Activated CD4-positive, alpha-beta T cell treated with anti-CD3 and anti-CD28 coated beads, Interleukin-2, amount 50 U/mL, for 16 hours (primary cell): ENCODE results near the gene ZNF862.

Source experiments
- DNase-seq: peaks from one replicate; pipeline ENCODE4 v3.0.0-alpha.2; 2020

Gene ZNF862

GRCh38 chr7:149846436-149847046, 8.4 kb downstream of the ZNF862 start:
- DNase-seq, result no peak

GRCh38 chr7:149849174-149849573, 11.0 kb downstream of the ZNF862 start:
- no peak for DNase-seq

GRCh38 chr7:149850007-149850594, 11.9 kb downstream of the ZNF862 start:
- DNase-seq, result no peak

- DNase-seq, result no peak
Measured at GRCh38 chr7:149850716-149851115, 12.5 kb downstream of the ZNF862 start.

- DNase-seq, result no peak
Measured at GRCh38 chr7:149851449-149851848, 13.3 kb downstream of the ZNF862 start.

GRCh38 chr7:149853157-149853556, 15.0 kb downstream of the ZNF862 start:
- DNase-seq, result no peak

- no peak for DNase-seq
Measured at GRCh38 chr7:149854611-149855360, 16.6 kb downstream of the ZNF862 start.

- DNase-seq, result no peak
Measured at GRCh38 chr7:149855361-149856305, 17.5 kb downstream of the ZNF862 start.

GRCh38 chr7:149856583-149856982, 18.4 kb downstream of the ZNF862 start:
- DNase-seq, result peak; percentile 52

- no peak for DNase-seq
Measured at GRCh38 chr7:149859369-149859768, 21.2 kb downstream of the ZNF862 start.

- no peak for DNase-seq
Measured at GRCh38 chr7:149859876-149860275, 21.7 kb downstream of the ZNF862 start.

GRCh38 chr7:149860821-149861727, 22.9 kb downstream of the ZNF862 start:
- DNase-seq, result no peak

- no peak for DNase-seq
Measured at GRCh38 chr7:149861728-149862045, 23.5 kb downstream of the ZNF862 start.

- DNase-seq, result no peak
Measured at GRCh38 chr7:149862156-149862555, 24.0 kb downstream of the ZNF862 start.

GRCh38 chr7:149863500-149863899, 25.3 kb downstream of the ZNF862 start:
- DNase-seq, result no peak

GRCh38 chr7:149864023-149864422, 25.8 kb downstream of the ZNF862 start:
- DNase-seq, result no peak

GRCh38 chr7:149864751-149865150, 26.6 kb downstream of the ZNF862 start:
- DNase-seq, result no peak

- DNase-seq, result peak; percentile 72
Measured at GRCh38 chr7:149865437-149865836, 27.3 kb downstream of the ZNF862 start.

GRCh38 chr7:149866139-149866778, 28.1 kb downstream of the ZNF862 start:
- DNase-seq, result no peak

GRCh38 chr7:149866779-149867447, 28.7 kb downstream of the ZNF862 start:
- DNase-seq, result no peak
